ENCODE results near the gene PXYLP1. TPM values are rescaled to one million over a fixed set of nuclear protein-coding genes. Genes with fewer than 3 reads are reported as not detected.

The PXYLP1 gene
- total and polyA plus RNA-seq, 9 of the 15 experiments (the other 6 are each of a cell fraction or from before 2014, with no cell fraction given) = 0.80 to 2.9 (median 1.3) TPM

- in situ Hi-C loops (cut with MboI) (no loop called here), intact Hi-C loops (cut with micrococcal nuclease) (no loop called here)
- no peaks in the 10 kb centered on the region for H3K27me3 ChIP-seq (ENCODE audit: control insufficient read depth in 2 of 2, insufficient read depth in 2 of 2, low read length in 2 of 2)
- FAIRE-seq (no peak), DNase-seq (ENCODE audit: extremely low read depth in 1 of 4, low spot score in 3 of 4) (no peak), ATAC-seq (no peak)
- no peaks in the 10 kb centered on the region for H3K36me3 ChIP-seq (ENCODE audit: control insufficient read depth, insufficient read depth, low read length)
- H3K9ac ChIP-seq (ENCODE audit: insufficient read depth in 1 of 2, low read depth in 2 of 2, low read length in 2 of 2) = no peak overlapping the region
- H3K4me1 ChIP-seq (replicated peaks in 1 of 2; ENCODE audit: control insufficient read depth in 2 of 2, insufficient read depth in 2 of 2, low read length in 2 of 2) = peaks cover 10 to 12% of the 10 kb centered on the region in 2 experiments; a peak in 4 of 5 replicates
- no peak overlapping the region for H3K4me3 ChIP-seq
- 25% methylated on average over 7 of the region's 9 CpGs for WGBS (ENCODE audit: insufficient coverage, low coverage, missing lambda C conversion rate)
- H4K20me1 ChIP-seq (replicated peaks; ENCODE audit: control insufficient read depth, insufficient read depth, low read length) = no peaks in the 10 kb centered on the region
- TF ChIP-seq GTF2E2 (tag; IDR thresholded peaks at IDR 0.05) (no peak), ETS2 (tag; IDR thresholded peaks at IDR 0.05; ENCODE audit: borderline replicate concordance, poor library complexity, severe bottlenecking) (no peak), ZNF347 (CRISPR knock-in tag; IDR thresholded peaks at IDR 0.05; ENCODE audit: low read depth) (no peak), MEF2D (tag; conservative IDR thresholded peaks at IDR 0.05; ENCODE audit: low read depth) (no peak), EWSR1 (IDR thresholded peaks at IDR 0.05; ENCODE audit: borderline replicate concordance, low read depth, partially characterized antibody) (no peak), PHB2 (IDR thresholded peaks at IDR 0.05; ENCODE audit: low read depth) (no peak), CBX3 (IDR thresholded peaks at IDR 0.05; ENCODE audit: borderline replicate concordance in 1 of 2, low read length in 2 of 2) (no peak)
- POLR2A ChIA-PET = interaction anchor here (0.8 kb wide), 1 partner anchor 20 kb away, joined by 4 read pairs; no protein-coding TSS in a partner anchor
- H3K27ac ChIP-seq (ENCODE audit: extremely low read depth, low read depth, low read length) = no peak overlapping the region
- BruUV-seq (replicated peaks) = no TSS peak
- H3K9me3 ChIP-seq (replicated peaks; ENCODE audit: control insufficient read depth, insufficient read depth, low read depth, low read length) = no peaks in the 10 kb centered on the region
- peak overlapping the region; percentile 12; the same call in 1 of the 2 replicates for H2AFZ ChIP-seq (ENCODE audit: low read depth, low read length)
- no peaks in the 10 kb centered on the region for H3K9me1 ChIP-seq (ENCODE audit: control insufficient read depth, insufficient read depth, low read length)
- H3K79me2 ChIP-seq (ENCODE audit: control insufficient read depth, insufficient read depth, low read length) = no peaks in the 10 kb centered on the region
- CTCF ChIA-PET (ENCODE audit: low intra/inter-chr PET ratio) = no interaction called here
- no peak overlapping the region for H3K4me2 ChIP-seq (ENCODE audit: insufficient read depth, low read length)
Measured at GRCh38 chr3:141287326-141287725, 55.7 kb downstream of the PXYLP1 start.

All from K562 (cell line).